Glomerular endothelial cell (primary cell): ENCODE data around the gene RTN4RL2. TPM values are rescaled to one million over a fixed set of nuclear protein-coding genes. Genes with fewer than 3 reads are reported as not detected.

Experiments
- DNase-seq: peaks from one replicate; pipeline ENCODE4 v3.0.0-alpha.2; 2011; ENCODE audit warnings: low read depth, low spot score; ENCODE audit errors: extremely low read depth
- total RNA-seq: library from RNA; depleted of rRNA; stranded (reverse); fragments of >200 nt; gene quantifications from 2 replicates; pipeline ENCODE4 v1.2.3, GENCODE V29; 2015

The RTN4RL2 gene
- total RNA-seq, 1 donor from 2014 or later, result 0.23 TPM

DNA sequence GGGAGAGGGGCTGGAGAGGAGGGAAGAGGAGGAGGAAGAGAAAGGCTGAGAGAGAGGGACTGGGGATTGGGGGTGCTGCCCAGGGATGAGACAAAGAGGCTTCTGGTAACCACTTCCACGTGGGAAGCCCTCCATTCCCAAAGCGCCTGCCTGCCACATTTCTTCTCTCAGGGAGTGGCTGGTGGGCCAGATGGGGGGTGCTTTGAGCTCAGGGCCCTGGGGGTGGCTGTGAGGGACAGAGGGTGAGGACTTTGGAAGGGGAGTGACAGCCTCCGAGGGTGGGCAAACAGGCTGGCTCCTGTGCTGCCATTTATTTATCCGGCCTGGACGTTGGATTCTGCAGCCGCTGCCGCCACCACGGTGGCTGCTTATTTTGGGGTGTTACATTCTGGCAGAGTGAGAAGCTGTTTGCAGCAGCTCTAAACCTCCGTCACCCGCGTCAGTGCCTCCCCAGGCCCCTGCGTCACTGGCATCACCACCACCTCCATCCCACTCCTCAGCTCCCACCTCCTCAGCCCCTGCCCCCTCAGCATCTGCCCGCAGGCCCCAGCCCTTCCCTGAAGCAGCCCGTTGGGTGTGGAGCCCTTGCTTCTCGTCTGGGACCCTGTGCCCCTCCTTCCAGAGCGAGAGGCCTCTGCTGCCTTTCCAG is 1.6 kb downstream of the RTN4RL2 start:
- DNase-seq, result no peak

DNA sequence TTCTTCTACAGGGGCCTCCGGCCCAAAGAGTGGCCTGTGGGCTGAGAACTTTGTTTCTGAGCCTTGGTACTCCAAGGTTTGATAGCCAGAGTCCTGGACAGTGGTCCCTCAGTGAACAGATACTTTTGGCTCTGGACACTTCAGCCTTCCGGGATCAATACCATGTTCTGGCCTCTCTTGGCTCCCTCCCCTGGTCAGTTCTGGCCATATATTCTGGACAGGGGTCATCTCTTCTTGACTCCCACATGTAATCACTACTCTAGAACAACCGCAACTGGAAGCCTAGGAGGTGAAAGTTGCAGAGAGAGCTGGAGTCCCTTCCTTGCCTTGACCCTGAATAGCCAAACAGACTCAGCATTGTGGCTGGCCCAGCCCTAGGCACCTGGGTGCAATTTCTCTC is 2.3 kb downstream of the RTN4RL2 start:
- DNase-seq, result no peak

DNA sequence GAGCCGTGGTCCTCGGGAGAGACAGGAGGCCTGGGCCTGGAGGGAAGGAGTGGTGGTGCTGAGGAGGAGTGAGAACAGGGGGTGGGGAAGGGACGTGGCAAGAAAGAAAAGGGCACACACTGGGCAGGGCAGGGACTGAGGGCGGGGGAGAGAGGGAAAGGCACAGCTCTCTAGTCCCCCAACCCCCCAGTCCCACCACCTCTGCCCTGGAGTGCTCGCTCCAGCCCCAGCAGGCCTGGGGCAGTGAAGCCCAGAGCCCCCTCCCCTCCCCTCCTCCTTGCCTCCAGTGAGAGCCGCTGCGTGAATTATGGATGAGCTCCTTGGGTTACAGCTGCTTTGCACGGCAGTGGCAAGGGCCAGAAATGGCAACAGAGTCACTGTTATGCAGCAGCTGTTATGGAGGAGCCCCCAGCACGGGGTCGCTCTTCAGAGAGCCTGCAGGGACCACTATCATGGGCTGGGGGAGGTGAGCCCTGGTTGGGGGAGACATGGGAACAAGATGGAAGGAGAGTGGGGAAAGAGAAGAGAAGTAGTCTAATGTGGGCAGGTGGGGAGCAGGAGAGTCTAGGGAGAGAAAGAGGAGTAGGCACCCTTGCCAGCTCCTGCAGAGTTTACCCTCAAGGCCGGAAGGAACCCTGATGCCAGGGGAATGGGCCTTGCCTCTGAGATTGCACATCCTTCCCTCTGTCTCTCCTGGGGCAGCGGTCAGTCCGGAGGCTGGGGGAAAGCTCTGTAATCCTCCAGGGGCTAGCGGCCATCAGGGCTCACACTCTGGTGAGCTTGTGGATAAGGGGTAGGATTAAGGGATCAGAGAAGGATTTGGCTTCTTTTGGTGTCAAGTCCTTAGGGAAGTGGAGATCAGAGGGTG is 3.6 kb downstream of the RTN4RL2 start:
- DNase-seq, result no peak

DNA sequence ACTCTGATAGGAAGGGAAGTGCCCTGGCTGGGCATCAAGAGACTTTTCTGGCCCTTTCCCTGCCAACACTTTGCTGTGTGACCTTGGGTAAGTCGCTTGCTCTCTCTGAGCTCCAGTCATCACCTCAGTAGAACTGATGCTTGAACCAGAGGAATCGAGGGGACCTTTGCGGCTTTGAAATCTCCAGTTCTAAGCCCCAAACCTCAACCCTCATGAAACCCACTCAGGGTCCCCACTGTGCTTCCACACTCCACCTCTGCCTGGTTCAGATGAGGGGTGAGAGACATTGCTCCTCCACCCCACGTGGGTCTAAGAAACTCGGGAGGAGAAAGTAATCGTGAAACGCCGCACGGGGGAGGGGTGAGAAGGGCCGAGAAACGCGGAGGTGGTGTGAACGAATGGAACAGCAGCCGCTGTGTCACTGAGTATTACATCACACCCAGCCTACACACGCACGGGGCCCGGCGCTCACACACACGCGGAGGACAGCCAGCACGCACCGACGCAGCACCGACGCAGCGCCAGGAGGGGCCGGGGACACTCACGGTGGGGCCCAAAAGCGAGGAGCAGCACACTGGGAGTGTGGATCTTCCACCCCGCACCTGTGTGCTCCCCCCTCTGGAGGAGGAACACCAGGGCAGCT is 4.3 kb downstream of the RTN4RL2 start:
- DNase-seq, result no peak

DNA sequence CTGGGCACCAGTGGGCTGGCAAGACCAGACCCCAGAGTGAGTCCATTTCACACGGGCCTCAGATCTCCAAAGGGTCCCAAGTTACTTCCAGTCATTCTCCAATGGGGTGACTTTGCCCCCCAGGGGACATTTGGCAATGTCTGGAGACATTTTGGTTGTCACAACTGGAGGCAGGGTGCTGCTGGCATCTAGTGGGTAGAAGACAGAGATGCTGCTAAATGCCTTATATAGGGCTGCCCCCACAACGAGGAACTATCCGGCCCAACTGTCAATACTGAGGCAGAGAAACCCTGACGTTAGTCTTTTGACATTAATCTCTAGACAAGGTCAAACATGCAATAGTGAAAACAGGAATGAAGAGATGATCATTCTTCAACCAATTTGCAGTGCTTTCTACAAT is 6.4 kb downstream of the RTN4RL2 start:
- no peak for DNase-seq

DNA sequence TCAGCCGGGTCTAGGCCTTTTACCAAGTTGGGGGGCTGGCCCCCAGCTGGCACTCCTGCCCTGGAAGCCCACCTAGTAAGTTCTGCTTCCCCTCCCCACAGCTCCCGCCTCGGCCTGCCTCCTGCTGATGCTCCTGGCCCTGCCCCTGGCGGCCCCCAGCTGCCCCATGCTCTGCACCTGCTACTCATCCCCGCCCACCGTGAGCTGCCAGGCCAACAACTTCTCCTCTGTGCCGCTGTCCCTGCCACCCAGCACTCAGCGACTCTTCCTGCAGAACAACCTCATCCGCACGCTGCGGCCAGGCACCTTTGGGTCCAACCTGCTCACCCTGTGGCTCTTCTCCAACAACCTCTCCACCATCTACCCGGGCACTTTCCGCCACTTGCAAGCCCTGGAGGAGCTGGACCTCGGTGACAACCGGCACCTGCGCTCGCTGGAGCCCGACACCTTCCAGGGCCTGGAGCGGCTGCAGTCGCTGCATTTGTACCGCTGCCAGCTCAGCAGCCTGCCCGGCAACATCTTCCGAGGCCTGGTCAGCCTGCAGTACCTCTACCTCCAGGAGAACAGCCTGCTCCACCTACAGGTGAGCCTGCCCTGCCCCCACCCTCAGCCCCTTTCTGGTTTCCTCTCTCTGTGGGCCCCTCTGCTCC is 7.3 kb downstream of the RTN4RL2 start:
- DNase-seq, result no peak

DNA sequence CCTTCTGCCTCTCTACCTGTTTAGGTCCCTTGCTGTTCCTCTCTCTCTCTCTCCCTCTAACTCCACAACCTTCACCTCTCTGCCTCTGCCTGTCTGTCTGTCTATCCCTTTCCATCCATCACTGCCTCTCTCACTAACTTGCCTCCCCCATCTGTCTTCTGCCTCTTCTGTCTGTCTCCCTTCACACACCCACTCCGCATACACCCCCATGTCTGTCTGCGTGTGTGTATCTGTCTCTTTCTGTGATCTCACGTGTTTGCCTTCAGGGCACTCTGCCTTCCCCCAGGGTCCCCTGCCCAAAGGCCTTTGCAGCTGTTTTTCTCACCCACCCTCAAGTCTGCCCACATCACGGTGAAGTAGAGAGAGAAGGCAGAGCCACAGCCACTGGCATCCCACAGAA is 7.9 kb downstream of the RTN4RL2 start:
- no peak for DNase-seq

DNA sequence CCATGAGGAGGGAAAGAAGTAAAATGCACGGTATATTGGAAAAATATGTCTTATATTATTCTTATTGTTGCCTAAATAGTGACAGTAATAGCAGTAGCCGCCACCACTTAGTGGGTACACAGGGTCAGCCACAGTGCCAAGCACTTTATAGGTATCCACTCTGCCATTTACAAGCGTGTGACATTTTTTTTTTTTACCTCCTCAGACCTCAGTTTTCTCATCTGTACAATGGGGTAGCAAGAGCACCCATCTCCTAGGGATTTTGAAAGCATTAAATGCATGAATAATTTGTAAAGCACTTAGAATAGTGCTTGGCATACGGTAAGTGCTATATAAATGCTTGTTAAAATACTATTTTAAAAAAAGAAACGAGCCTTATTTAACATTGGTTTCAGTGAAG is 8.9 kb downstream of the RTN4RL2 start:
- DNase-seq, result no peak

DNA sequence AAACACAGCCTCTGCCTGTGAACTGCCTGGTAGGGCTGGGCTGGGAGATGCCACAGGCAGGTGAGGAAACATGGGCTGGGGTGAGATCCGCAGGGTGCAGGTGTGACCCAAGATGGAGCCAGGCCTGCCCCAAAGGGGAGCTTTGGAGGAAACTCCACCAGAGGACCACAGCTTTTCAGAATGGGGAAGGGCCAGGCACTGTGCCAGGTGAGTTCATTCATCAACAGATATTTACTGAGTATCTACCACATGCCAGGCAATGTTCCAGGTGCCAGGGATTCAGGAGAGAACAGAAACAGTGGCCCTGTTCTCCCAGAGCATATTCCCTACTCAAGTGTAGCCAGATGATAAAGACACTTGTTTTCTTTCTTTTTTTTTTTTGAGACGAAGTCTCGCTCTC is 11.2 kb downstream of the RTN4RL2 start:
- no peak for DNase-seq

DNA sequence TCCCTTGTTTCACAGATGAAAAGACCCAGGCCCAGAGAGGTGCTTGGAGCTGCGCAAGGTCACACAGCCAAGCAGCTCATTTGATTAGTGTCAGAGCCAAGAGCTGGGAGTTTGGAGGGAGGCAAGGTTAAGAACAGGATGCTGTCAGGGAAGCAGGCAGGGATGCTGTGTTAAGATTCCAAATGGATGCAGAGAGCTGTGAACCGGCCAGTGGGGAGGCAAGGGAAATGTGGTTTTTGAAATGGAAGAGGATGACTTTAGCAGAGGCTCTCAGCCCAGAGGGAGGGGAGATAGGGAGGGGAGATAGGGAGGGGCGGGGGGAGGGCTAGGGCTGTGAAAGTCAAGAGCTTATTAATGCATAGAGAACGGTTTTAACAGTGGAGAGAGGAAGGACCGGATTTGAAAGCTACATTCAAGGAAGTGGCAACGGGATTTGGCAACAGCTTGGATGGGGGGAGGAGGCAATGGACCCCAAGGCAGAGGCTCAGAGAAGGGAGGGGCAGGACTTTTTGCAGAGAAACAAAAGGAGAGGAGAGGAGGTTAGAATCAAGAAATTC is 13.0 kb downstream of the RTN4RL2 start:
- no peak for DNase-seq

DNA sequence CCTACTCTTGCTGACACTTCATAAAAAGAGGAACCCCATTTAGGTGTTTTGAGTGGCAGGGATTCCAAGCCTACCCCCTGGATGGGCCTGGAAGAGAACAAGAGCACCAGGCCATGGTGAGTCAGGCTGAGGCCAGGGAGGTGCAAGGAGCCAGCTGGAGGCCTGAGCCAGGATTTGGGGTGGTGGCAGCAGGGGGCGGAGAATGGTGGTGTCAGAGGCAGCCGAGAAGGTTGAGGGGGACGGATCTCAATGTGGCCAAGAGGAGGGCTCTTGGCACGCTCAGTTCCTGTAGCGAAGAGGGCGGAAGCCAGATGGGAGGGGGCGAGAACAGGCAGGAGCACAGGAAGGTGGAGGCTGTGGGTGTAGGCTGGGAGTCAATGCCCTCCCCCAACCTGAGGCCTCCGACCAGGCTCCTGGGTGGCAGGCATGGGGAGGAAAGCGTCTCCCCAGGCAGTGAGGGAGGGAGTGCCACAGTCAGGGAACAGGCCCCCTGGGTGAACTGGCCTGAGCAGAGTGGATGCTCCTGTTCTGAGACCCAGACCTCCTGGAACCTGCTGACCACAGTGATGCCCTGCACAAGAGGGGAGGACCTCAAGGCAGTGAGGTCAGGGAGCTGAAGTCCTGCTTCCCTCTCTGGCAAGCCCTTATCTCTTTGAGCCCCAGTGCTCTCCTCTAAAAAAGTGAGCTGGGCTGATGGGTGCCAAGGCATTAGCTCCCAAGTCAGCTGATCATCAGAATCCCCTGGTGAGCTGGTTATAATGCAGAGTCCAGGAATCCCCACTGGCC is 13.9 kb downstream of the RTN4RL2 start:
- DNase-seq, result no peak

DNA sequence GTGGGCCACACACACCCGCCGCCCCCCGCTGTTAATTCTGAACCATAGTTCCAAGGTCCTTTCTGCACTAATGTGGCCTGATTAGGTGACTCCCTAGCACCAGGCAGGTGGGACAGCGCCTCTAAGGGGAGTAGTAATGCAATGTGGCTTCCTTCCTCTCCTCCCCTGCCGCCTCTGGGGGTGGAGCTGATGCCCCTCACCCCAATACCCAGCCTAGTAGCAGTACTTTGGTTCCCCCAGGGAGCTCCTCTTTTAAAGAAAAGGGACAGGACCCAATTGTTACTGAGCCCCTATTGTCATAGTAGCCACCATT is 14.4 kb downstream of the RTN4RL2 start:
- DNase-seq, result no peak

DNA sequence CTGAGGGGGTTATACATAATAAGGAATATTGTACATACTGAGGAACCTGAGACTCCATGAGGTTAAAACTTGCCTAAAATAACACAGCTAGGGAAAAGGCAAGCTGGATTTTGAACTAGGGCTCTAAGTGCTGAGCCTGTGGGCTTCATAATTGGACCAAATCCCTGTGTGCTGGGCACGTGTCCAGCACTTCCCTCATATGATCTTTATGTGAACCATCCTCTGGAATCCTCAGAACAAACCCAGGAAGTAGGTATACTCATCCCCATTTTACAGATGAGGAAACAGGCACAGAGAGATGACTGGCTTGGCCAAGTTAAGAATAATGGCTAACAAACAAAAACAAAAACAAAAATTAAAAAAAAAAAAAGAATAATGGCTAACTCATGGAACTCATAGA is 14.9 kb downstream of the RTN4RL2 start:
- no peak for DNase-seq

DNA sequence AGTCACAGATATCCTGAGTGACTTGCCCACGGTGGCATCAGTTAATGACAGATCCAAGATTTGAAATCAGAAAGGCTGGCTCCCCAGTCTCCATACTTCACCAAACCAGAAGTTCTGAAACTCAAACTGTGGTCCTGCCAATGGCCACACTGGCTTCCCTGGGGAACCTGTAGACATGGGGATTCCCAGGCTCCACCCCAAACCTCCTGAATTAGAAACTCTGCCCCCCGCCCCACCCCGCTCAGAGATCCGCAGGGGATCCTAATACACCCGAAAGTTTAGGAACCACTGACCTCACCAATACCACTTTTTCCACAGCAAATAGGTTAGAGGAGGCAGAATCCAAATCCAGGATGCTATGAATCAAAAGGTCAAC is 15.3 kb downstream of the RTN4RL2 start:
- no peak for DNase-seq

DNA sequence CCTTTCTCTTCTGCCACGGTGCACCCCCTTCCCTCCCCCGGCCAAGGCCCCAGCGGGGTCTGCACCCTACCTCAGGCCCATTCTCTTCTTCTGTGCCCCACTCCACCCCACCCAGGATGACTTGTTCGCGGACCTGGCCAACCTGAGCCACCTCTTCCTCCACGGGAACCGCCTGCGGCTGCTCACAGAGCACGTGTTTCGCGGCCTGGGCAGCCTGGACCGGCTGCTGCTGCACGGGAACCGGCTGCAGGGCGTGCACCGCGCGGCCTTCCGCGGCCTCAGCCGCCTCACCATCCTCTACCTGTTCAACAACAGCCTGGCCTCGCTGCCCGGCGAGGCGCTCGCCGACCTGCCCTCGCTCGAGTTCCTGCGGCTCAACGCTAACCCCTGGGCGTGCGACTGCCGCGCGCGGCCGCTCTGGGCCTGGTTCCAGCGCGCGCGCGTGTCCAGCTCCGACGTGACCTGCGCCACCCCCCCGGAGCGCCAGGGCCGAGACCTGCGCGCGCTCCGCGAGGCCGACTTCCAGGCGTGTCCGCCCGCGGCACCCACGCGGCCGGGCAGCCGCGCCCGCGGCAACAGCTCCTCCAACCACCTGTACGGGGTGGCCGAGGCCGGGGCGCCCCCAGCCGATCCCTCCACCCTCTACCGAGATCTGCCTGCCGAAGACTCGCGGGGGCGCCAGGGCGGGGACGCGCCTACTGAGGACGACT is 15.9 kb downstream of the RTN4RL2 start:
- no peak for DNase-seq

DNA sequence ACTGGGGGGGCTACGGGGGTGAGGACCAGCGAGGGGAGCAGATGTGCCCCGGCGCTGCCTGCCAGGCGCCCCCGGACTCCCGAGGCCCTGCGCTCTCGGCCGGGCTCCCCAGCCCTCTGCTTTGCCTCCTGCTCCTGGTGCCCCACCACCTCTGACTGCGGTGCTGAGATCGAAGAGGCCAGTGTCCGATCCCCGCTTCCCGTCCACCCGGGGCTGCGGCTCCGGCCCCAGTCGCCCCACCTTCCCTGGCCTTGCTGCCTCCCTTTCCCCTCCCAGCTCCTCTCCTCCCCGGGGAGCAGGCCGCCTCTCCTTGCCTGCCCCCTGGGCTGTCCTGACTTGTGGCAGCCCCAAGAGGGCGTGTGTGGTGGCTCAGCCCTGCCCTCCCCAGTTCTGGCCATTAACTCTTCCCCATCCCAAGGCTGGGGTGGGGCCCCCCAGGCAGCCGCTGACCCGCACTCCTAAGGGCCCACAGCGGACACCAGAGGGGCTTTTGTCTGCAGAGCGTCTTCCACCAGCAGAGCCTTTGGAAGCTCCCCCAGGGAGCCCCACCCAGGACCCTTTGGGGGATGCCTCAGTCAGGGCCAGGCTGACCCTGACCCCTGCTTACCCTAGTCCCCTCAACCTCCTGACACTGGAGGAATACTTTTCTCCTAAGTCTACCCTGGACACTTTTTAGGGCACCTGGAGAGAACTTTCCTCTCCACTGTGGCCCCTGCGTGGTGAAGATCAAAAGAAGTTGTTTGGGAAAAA is 16.6 kb downstream of the RTN4RL2 start:
- DNase-seq, result no peak

DNA sequence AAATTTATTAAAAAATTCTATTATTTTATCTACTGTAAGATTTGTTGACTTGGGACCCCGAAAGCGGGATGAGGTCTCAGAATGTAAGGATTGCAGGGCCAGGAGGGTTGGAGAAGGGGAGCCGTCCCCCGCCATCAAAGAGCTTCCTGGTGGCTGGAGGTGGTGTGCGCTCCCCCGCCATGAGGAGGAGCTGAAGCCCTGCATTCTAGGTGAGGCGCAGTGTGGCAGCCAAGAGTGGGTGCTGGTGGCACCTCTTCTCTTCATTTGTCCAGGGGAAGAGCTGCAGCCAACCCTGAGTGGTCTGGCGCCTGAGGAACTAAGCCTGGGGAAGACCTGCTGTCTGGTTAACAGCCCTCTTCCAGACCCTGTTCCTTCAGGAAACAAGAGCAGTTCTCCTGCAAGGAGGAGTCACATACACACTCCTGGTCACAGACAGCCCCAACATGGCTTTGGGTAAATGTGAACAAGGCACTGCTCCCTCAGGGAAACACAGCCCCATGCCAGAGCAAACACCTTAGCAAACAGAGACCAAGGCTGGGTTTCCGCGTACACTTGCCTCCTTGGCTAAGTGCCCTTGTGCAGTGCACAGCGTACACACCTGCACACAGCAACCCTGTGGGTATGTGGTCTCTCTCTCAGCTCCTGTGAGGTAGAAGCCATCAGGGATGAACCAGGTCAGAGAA is 17.3 kb downstream of the RTN4RL2 start:
- no peak for DNase-seq

DNA sequence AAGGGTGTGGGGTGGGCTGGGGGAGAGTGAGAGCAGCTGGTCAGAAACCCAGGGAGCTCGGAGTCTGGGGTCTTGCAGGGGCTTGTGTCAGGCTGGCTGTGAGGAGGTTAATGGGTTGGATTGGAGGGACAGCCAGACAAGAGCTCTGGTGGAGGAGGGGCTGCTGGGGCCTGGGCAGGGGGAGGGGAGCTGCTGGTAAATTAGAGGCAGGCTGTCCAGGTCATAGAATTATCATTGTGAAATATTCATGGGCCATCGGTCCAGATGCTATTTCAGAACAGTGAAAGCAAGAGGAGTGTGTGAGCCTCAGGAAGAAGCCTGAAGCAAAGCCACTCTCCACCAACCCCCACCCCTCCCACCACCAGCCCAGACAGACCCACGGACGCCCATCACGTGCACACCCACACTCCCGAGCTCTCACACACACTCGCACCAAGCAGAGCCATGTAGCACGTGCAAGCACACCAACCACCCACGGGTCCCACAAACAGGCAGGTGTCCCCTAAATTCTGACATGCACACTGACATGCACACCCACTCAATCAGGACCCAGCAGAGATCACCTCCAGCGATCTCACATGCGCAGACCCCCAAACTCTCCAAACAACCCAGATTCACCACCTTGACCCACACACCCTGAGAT is 18.8 kb downstream of the RTN4RL2 start:
- DNase-seq, result no peak
